ENCODE measurements around the gene SLC44A4. TPM values are rescaled to one million over a fixed set of nuclear protein-coding genes. Genes with fewer than 3 reads are reported as not detected.

SLC44A4 gene
- total RNA-seq, 1 donor from 2014 or later, result 1.8 TPM

DNA sequence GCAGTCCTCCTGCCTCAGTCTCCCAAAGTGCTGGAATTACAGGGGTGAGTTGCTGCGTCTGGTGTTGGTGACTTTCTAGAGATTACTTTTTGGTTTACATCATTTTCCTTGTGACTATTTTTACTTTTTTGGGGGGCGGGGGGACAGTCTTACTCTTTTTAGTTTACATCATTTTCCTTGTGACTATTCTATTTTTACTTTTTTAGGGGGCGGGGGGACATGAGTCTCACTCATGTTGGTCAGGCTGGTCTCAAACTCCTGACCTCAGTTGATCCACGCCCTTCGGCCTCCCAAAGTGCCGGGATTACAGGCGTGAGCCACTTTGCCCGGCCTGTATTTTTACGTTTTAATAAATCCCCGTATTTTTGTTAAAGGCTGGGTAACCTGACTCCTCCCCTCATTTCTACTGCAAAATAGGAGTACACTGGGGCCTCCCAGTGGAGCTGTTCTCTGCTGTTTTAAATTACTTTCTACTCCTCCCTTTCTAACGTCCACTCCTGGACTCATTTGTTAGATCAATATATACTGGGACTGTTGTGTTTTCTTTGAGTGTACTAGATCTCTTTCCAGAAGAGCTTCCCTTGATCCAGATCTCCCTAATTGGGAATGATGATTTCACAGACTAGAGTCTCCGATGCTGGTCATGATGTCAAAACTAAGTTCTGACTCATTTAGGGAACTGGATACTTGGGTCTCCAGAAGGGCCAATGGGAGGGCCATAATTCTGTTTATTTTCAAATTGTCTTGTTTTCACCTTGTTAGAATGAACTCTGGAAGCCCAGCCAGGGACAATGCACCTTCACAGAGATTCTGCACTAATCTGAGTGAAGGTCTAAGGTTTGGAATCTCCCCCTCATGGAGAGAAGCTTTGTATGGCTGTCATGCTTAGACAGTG lies 42.1 kb downstream of the SLC44A4 start:
- DNase-seq (ENCODE audit: low read depth) (peak; percentile 53), FAIRE-seq (no peak)
- peak overlapping the region; percentile 91 for H3K4me3 ChIP-seq (ENCODE audit: low read depth, low read length)
- H3K36me3 ChIP-seq (ENCODE audit: control insufficient read depth, insufficient read depth, low read length), result peaks cover 17% of the 10 kb centered on the region
- TF ChIP-seq, protein P1, sequence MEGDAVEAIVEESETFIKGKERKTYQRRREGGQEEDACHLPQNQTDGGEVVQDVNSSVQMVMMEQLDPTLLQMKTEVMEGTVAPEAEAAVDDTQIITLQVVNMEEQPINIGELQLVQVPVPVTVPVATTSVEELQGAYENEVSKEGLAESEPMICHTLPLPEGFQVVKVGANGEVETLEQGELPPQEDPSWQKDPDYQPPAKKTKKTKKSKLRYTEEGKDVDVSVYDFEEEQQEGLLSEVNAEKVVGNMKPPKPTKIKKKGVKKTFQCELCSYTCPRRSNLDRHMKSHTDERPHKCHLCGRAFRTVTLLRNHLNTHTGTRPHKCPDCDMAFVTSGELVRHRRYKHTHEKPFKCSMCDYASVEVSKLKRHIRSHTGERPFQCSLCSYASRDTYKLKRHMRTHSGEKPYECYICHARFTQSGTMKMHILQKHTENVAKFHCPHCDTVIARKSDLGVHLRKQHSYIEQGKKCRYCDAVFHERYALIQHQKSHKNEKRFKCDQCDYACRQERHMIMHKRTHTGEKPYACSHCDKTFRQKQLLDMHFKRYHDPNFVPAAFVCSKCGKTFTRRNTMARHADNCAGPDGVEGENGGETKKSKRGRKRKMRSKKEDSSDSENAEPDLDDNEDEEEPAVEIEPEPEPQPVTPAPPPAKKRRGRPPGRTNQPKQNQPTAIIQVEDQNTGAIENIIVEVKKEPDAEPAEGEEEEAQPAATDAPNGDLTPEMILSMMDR (IDR thresholded peaks at IDR 0.05; ENCODE audit: insufficient read depth, low read length, severe bottlenecking), result no peak
- H3K27me3 ChIP-seq (ENCODE audit: control insufficient read depth, insufficient read depth, low read length), result no peaks in the 10 kb centered on the region

DNA sequence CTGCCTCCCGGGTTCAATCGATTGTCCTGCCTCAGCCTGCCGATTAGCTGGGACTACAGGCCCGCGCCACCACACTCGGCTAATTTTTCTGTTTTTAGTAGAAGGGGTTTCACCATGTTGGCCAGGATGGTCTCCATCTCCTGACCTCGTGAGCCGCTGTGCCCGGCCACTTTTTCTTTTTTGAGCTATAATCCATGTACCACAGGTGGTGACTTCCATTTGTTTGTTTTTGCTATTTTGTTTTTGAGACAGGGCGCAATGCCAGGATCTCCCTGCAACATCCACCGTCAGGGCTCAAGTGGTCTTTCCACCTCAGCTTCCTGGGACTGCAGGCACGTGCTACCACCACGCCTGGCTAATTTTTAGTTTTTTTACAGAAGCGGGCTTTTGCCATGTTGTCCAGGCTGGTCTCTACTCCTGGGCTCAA lies 42.7 kb downstream of the SLC44A4 start:
- Histone ChIP-seq H3K4me3 (ENCODE audit: low read depth, low read length) (peak overlapping the region; percentile 91), H3K36me3 (ENCODE audit: control insufficient read depth, insufficient read depth, low read length) (peaks cover 17% of the 10 kb centered on the region), H3K27me3 (ENCODE audit: control insufficient read depth, insufficient read depth, low read length) (no peaks in the 10 kb centered on the region)
- FAIRE-seq (no peak), DNase-seq (ENCODE audit: low read depth) (no peak)
- TF ChIP-seq, protein P1 (IDR thresholded peaks at IDR 0.05; ENCODE audit: insufficient read depth, low read length, severe bottlenecking), result no peak

DNA sequence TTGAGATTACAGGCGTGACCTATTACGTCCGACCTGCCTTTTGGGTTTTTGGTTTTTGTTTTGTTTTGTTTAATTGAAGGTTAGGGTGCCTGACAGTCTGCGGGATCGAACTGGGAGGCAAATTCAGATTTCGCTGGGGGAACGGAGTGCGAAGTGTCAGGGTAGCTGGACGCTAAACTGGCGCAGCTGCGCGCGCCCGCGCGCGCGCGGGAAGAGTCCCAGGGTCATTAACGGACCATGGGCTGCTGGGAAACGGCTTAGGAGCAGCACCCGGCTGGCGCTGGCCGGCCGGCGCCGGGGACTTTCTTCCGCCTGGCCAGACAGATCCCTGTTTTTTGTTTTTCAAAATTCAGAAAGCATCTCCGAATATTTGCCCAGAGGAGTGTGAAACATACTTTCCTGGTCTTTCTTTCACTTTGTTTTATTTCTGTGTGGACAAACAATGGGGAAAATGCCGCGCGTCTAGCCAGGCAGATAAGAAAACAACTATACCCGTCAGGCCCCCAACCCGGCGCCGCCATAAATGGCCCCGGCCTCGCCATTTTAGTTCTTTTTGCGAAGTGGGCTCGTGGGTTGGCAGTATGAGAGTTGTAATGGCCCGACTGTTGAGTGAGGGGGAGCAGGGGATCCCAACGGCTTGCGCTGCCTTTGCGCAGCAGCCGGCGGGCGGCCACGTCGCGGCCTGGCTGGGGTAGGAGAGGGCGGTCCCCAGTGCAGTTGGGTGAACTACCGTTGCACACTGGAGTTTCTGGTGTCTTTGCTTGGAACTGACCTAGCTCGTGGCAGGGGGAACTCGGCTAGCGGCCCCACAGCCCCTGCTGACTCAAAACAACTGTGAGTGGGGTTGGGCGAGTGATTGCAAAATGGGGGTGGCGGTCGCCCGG lies 44.2 kb downstream of the SLC44A4 start:
- DNase-seq (ENCODE audit: low read depth), result peak; percentile 71
- FAIRE-seq, result no peak
- Histone ChIP-seq H3K4me3 (ENCODE audit: low read depth, low read length) (peak overlapping the region; percentile 91), H3K36me3 (ENCODE audit: control insufficient read depth, insufficient read depth, low read length) (peaks cover 14% of the 10 kb centered on the region), H3K27me3 (ENCODE audit: control insufficient read depth, insufficient read depth, low read length) (no peaks in the 10 kb centered on the region)
- TF ChIP-seq, protein P1 (IDR thresholded peaks at IDR 0.05; ENCODE audit: insufficient read depth, low read length, severe bottlenecking), result no peak

DNA sequence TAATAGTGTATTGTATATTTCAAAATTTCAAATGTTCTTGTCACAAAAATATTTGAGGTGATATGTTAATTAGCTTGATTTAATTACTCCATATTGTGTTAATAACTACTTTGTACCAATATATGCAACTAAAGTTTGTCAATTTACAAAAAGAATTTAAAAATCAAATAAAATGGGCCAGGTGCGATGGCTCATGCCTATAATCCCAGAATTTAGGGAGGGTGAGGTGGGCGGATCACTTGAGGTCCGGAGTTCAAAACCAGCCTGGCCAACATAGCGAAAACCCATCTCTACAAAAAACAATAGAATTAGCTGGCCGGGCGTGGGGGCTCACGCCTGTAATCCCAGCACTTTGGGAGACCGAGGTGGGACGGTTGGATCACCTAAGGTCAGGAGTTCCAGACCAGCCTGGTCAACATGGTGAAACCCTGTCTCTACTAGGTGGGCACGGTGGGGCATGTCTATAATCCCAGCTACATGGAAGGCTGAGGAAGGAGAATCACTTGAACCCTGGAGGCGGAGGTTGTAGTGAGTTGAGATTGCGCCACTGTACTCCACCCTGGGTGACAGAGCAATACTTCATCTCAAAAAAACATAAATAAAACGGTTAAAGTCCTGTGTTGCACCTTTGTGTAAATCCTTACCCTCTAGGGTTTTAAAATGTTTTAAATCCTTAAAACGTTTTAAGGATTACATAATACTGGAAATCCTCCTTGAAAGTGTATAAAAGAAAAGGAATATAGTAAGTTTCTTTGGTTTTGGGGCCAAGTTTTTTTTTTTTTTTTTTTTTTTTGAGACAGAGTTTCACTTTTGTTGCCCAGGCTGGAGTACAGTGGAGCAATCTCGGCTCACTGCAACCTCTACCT lies 47.2 kb downstream of the SLC44A4 start:
- TF ChIP-seq, protein P1 (IDR thresholded peaks at IDR 0.05; ENCODE audit: insufficient read depth, low read length, severe bottlenecking), result no peak
- DNase-seq (ENCODE audit: low read depth) (no peak), FAIRE-seq (no peak)
- Histone ChIP-seq H3K27me3 (ENCODE audit: control insufficient read depth, insufficient read depth, low read length) (no peaks in the 10 kb centered on the region), H3K4me3 (ENCODE audit: low read depth, low read length) (no peak overlapping the region), H3K36me3 (ENCODE audit: control insufficient read depth, insufficient read depth, low read length) (peaks cover 3% of the 10 kb centered on the region)

DNA sequence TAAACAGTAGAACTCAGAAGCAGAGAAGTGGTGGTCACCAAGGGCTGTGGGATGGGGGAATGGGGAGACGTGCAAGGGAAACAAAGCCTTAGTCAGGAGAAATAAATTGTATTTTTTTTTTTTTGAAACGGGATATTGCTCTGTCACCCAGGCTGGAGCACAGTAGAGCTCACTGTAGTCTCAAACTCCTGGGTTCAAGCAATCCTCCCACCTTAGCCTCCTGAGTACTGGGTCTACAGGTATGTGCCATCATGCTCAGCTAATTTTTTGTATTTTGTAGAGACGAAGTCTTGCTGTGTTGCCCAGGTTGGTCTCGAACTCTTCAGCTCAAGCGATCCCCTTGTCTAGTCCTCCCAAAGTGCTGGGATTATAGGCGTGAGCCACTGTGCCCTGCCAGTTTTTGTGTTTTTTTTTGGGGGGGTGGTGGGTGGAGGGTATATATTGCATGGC lies 47.9 kb downstream of the SLC44A4 start:
- TF ChIP-seq, protein P1 (IDR thresholded peaks at IDR 0.05; ENCODE audit: insufficient read depth, low read length, severe bottlenecking), result no peak
- Histone ChIP-seq H3K27me3 (ENCODE audit: control insufficient read depth, insufficient read depth, low read length) (no peaks in the 10 kb centered on the region), H3K4me3 (ENCODE audit: low read depth, low read length) (peak overlapping the region; percentile 86), H3K36me3 (ENCODE audit: control insufficient read depth, insufficient read depth, low read length) (no peaks in the 10 kb centered on the region)
- DNase-seq (ENCODE audit: low read depth) (no peak), FAIRE-seq (no peak)
